ENCODE results near the gene FBXW12.

DNA sequence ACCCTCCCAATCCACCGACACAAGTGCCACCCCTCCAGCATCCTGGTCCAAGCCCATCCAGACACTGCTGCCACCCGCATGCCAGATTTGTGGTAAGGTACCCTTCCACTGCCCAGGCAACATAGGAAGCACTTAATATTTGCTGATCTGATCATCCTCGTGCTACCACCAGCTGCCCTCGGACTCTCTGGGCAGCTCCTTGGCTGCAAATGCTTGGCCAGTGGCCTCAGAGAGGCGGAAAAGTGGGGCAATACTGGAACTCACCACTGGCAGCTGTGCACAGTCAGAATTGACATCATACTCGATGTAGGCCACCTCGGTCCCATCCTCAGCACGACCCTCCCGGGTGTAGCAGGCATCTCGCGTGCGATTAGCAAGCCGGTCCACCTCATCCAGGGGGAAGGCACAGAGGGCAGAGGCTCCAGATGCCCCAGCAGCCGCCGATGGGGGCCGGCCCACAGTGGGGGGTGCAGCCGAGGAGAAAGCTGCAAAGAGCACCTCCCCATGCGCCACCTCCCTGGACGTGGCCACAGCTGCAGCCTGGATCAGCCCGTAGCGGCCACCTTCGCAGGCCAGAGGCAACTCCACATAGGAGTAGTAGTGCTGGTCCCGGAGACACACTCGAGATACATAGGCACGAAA is 51.3 kb downstream of the FBXW12 start:
- TF ChIP-seq CTCF (IDR thresholded peaks at IDR 0.05) (no peak), POLR2A (IDR thresholded peaks at IDR 0.05) (no peak), POLR2AphosphoS5 (IDR thresholded peaks at IDR 0.05) (no peak)
